OCI-LY7 (cell line): ENCODE data around the gene ARHGAP6. TPM values are rescaled to one million over a fixed set of nuclear protein-coding genes. Genes with fewer than 3 reads are reported as not detected.

Experiments used
- BruUV-seq: library from RNA; stranded (reverse); fragments of 400-500 nt; replicated peaks from 2 replicates; lab custom pipeline; 2021; lab: Mats Ljungman, UMichigan
- CTCF ChIA-PET: fragments of 300-600 bp; sonication (Branson Sonifier 250); formaldehyde crosslinking; loops from one replicate; lab custom pipeline; 2022; ENCODE audit warnings: antibody characterized with exemption; ENCODE audit not compliant: unreplicated experiment; lab: Charles Lee
- POLR2A ChIA-PET: fragments of 300-600 bp; sonication (Branson Sonifier 250); formaldehyde crosslinking; loops from one replicate; lab custom pipeline; 2022; ENCODE audit warnings: antibody characterized with exemption; lab: Charles Lee
- DNase-seq: peaks from one replicate; pipeline ENCODE4 v3.0.0-alpha.2; 2015; ENCODE audit warnings: low spot score
- H2AFZ ChIP-seq: fragments of 200-600 bp; sonication (generic), shearing (Covaris generic); 2 replicates; pipeline ENCODE4 v1.6.1; 2014; ENCODE audit warnings: mild to moderate bottlenecking, antibody characterized with exemption, low read length, moderate library complexity
- H3K27ac ChIP-seq: fragments of 200-600 bp; sonication (generic); 2 replicates; pipeline ENCODE4 v1.5.1; 2014; ENCODE audit warnings: mixed run types, low read depth, mild to moderate bottlenecking, moderate library complexity, low read length, inconsistent platforms; ENCODE audit not compliant: poor library complexity, severe bottlenecking
- H3K36me3 ChIP-seq: fragments of 200-600 bp; sonication (generic); 2 replicates; pipeline ENCODE4 v1.6.1; 2014; ENCODE audit warnings: mild to moderate bottlenecking, antibody characterized with exemption, low read length, moderate library complexity, mixed read lengths; ENCODE audit not compliant: insufficient read depth
- H3K4me1 ChIP-seq: fragments of 200-600 bp; sonication (generic); 2 replicates; pipeline ENCODE4 v1.5.1; 2014; ENCODE audit warnings: mild to moderate bottlenecking, low read length; ENCODE audit not compliant: insufficient read depth, poor library complexity, severe bottlenecking
- H3K4me2 ChIP-seq: fragments of 200-600 bp; sonication (generic); 2 replicates; pipeline ENCODE4 v1.6.1; 2014; ENCODE audit warnings: mild to moderate bottlenecking, low read length
- H3K4me3 ChIP-seq: fragments of 200-600 bp; sonication (generic); 2 replicates; pipeline ENCODE4 v1.5.1; 2014; ENCODE audit warnings: mild to moderate bottlenecking, low read depth, low read length; ENCODE audit not compliant: poor library complexity, severe bottlenecking
- H3K79me2 ChIP-seq: fragments of 200-600 bp; sonication (generic); 2 replicates; pipeline ENCODE4 v1.6.1; 2016; ENCODE audit warnings: low read depth, mild to moderate bottlenecking, low read length, moderate library complexity, mixed read lengths; ENCODE audit not compliant: insufficient read depth
- H3K9me2 ChIP-seq: fragments of 200-600 bp; sonication (generic); 2 replicates; pipeline ENCODE4 v1.6.1; 2016; ENCODE audit warnings: mild to moderate bottlenecking, low read length, mixed read lengths; ENCODE audit not compliant: insufficient read depth
- H3K9me3 ChIP-seq: fragments of 200-600 bp; sonication (generic); 2 replicates; pipeline ENCODE4 v1.6.1; 2014; ENCODE audit warnings: mild to moderate bottlenecking, mixed run types, low read length, mixed read lengths
- H4K20me1 ChIP-seq: fragments of 200-600 bp; sonication (generic); 2 replicates; pipeline ENCODE4 v1.6.1; 2014; ENCODE audit warnings: mild to moderate bottlenecking, antibody characterized with exemption, low read length, moderate library complexity, mixed read lengths; ENCODE audit not compliant: insufficient read depth
- CTCF ChIP-seq: fragments of 200-600 bp; sonication (generic); conservative IDR thresholded peaks from 2 replicates; pipeline ENCODE4 v1.5.1; 2014; ENCODE audit warnings: mild to moderate bottlenecking, antibody characterized with exemption, low read length, moderate library complexity, mixed read lengths
- EZH2phosphoT487 ChIP-seq: fragments of 200-600 bp; sonication (generic); IDR thresholded peaks from 2 replicates; pipeline ENCODE4 v1.6.1; 2018; ENCODE audit warnings: low read depth, borderline replicate concordance, mild to moderate bottlenecking, mixed run types, antibody characterized with exemption, low read length, moderate library complexity, mixed read lengths
- intact Hi-C: fragments of 100-400 bp; cut with micrococcal nuclease; formaldehyde crosslinking; loops from one replicate; pipeline ENCODE4 v1.10.0; 2022; ENCODE audit not compliant: unreplicated experiment
- total RNA-seq, 2 experiments: library from RNA; depleted of rRNA in 1 of 2; stranded (reverse); fragments of >200 nt in 1 of 2; shearing (Covaris generic) in 1 of 2; gene quantifications; 2 replicates each; pipeline ENCODE4 v1.2.3, GENCODE V29; 2014 to 2022

The ARHGAP6 gene
- total RNA-seq, 2 experiments from 2014 or later, result not detected

- no peaks in the 10 kb centered on the region for H3K36me3 ChIP-seq
- no peaks in the 10 kb centered on the region for H3K9me3 ChIP-seq
- no peaks in the 10 kb centered on the region for H3K79me2 ChIP-seq
- no peak overlapping the region for H3K4me3 ChIP-seq
- H4K20me1 ChIP-seq, result no peaks in the 10 kb centered on the region
- intact Hi-C loops, result no loop called here
- DNase-seq, result no peak
- H2AFZ ChIP-seq, result no peak overlapping the region
- H3K9me2 ChIP-seq, result no peaks in the 10 kb centered on the region
- CTCF ChIA-PET, result no interaction called here
- H3K4me1 ChIP-seq, result peaks cover 4% of the 10 kb centered on the region
- H3K27ac ChIP-seq, result no peak overlapping the region
- TF ChIP-seq CTCF, result no peak
- no peak for TF ChIP-seq EZH2phosphoT487
- POLR2A ChIA-PET, result no interaction called here
- BruUV-seq, result no TSS peak
- no peak overlapping the region for H3K4me2 ChIP-seq
Observed at GRCh38 chrX:11374570-11374969, 291.1 kb downstream of the ARHGAP6 start.

GRCh38 chrX:11371106-11371505 lies 294.6 kb downstream of the ARHGAP6 start:
- H3K4me3 ChIP-seq, result no peak overlapping the region
- POLR2A ChIA-PET, result interaction anchor here (0.6 to 0.9 kb wide), 3 partner anchors 11 to 1249 kb away, joined by 3 to 8 read pairs (median 3); no protein-coding TSS in a partner anchor
- TF ChIP-seq CTCF, result no peak
- TF ChIP-seq EZH2phosphoT487, result no peak
- DNase-seq, result no peak
- H3K36me3 ChIP-seq, result no peaks in the 10 kb centered on the region
- intact Hi-C loops, result no loop called here
- no peak overlapping the region for H2AFZ ChIP-seq
- no peak overlapping the region for H3K27ac ChIP-seq
- no peaks in the 10 kb centered on the region for H3K9me3 ChIP-seq
- peaks cover 15% of the 10 kb centered on the region for H3K4me1 ChIP-seq
- H3K79me2 ChIP-seq, result no peaks in the 10 kb centered on the region
- CTCF ChIA-PET, result no interaction called here
- no peaks in the 10 kb centered on the region for H4K20me1 ChIP-seq
- no TSS peak for BruUV-seq
- no peaks in the 10 kb centered on the region for H3K9me2 ChIP-seq
- no peak overlapping the region for H3K4me2 ChIP-seq

DNA sequence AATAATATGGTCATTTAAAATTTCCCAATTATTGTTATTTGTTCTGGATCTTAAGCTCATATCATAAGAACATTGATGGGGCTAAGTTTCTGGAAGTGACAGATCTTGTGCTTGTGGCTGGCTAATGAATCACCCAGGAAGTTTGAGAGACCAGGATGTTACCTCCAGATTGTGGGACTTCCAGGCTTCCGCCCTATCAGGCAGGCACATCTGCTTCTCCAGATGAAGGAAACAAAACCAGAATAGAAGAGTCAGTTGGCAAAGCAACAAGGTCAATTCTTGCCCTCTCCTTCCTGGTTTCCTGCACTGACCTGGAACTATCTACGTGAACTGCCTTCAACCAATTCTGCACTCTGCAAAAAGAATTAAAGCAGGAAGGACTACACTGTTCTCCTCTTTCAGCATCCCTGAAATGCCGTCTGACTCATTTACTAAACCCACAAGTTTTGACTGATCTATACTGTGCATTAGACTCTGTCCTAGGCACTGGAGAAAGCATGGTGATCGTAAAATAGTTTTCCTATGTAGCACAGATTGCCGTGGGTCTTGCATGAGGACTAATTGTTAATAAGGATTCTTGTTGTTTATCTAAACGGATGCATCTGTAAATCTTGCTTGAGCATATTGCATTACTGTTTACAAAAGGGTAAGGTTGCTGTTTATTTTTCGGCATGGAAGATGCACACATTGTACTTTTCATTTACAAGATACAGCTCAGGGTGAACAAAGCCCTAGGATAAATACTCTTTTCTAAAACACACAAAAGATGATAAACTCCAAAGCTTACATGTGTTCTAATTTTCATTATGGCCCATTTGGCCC lies 297.9 kb downstream of the ARHGAP6 start:
- H4K20me1 ChIP-seq, result no peaks in the 10 kb centered on the region
- no peaks in the 10 kb centered on the region for H3K79me2 ChIP-seq
- peaks cover 36% of the 10 kb centered on the region for H3K4me1 ChIP-seq
- no TSS peak for BruUV-seq
- no peak for TF ChIP-seq EZH2phosphoT487
- H3K4me3 ChIP-seq, result no peak overlapping the region
- no peak overlapping the region for H3K4me2 ChIP-seq
- DNase-seq, result no peak
- POLR2A ChIA-PET, result interaction anchor here (1.0 kb wide), 1 partner anchor 14 kb away, joined by 3 read pairs; no protein-coding TSS in a partner anchor
- peaks cover 8% of the 10 kb centered on the region; the same call in 1 of the 2 replicates for H3K36me3 ChIP-seq
- CTCF ChIA-PET, result interaction anchor here (1.0 kb wide), 1 partner anchor 14 kb away, joined by 5 read pairs; no protein-coding TSS in a partner anchor
- peaks cover 5% of the 10 kb centered on the region; the same call in 1 of the 2 replicates for H3K9me3 ChIP-seq
- H3K9me2 ChIP-seq, result no peaks in the 10 kb centered on the region
- intact Hi-C loops, result loop anchor here (10.0 kb wide), 1 partner anchor 253 kb away; the partner anchor contains the start of gene HCCS
- no peak overlapping the region for H3K27ac ChIP-seq
- H2AFZ ChIP-seq, result peak overlapping the region; percentile 46; the same call in 1 of the 2 replicates
